Choroid plexus epithelial cell (primary cell): ENCODE measurements around the gene NUDT8.

Source experiments
- DNase-seq: peaks from one replicate; pipeline ENCODE4 v3.0.0-alpha.2; 2010; ENCODE audit warnings: low read depth
- H3K4me3 ChIP-seq: 2 replicates; pipeline ENCODE4 v1.5.1; 2011; ENCODE audit warnings: low read depth, mild to moderate bottlenecking, control low read depth, low read length, moderate library complexity
- TF ChIP-seq, protein P1 (sequence below): conservative IDR thresholded peaks from 2 replicates; pipeline ENCODE4 v1.5.1; 2011; ENCODE audit warnings: low read depth, mild to moderate bottlenecking, control low read depth, inconsistent platforms, low read length, moderate library complexity

Gene NUDT8

GRCh38 chr11:67613313-67613959, 16.3 kb downstream of the NUDT8 start:
- H3K4me3 ChIP-seq: no peak overlapping the region
- TF ChIP-seq, protein P1, sequence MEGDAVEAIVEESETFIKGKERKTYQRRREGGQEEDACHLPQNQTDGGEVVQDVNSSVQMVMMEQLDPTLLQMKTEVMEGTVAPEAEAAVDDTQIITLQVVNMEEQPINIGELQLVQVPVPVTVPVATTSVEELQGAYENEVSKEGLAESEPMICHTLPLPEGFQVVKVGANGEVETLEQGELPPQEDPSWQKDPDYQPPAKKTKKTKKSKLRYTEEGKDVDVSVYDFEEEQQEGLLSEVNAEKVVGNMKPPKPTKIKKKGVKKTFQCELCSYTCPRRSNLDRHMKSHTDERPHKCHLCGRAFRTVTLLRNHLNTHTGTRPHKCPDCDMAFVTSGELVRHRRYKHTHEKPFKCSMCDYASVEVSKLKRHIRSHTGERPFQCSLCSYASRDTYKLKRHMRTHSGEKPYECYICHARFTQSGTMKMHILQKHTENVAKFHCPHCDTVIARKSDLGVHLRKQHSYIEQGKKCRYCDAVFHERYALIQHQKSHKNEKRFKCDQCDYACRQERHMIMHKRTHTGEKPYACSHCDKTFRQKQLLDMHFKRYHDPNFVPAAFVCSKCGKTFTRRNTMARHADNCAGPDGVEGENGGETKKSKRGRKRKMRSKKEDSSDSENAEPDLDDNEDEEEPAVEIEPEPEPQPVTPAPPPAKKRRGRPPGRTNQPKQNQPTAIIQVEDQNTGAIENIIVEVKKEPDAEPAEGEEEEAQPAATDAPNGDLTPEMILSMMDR: no peak
- DNase-seq: no peak

GRCh38 chr11:67612751-67613150, 17.0 kb downstream of the NUDT8 start:
- DNase-seq: no peak
- no peak overlapping the region for H3K4me3 ChIP-seq
- TF ChIP-seq, protein P1: no peak

GRCh38 chr11:67611704-67612587, 17.8 kb downstream of the NUDT8 start:
- no peak for DNase-seq
- H3K4me3 ChIP-seq: no peak overlapping the region
- TF ChIP-seq, protein P1: no peak

DNA sequence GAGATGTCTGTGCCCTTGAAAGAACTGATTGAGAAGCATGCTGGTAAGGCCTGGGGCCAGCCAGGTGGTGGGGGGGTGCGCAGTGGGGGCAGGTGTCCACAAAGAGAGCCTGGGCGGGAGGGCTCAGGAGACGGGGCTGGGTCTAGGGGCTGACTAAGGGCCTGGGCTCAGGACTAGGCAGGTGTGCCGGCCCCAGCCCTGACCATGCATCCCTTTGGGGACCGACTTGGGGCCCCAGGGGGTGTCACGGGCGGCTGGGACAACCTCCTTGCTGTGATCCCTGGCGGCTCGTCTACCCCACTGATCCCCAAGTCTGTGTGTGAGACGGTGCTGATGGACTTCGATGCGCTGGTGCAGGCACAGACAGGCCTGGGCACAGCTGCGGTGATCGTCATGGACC, 18.6 kb downstream of the NUDT8 start:
- H3K4me3 ChIP-seq: no peak overlapping the region
- TF ChIP-seq, protein P1: no peak
- DNase-seq: no peak

GRCh38 chr11:67610302-67610868, 19.4 kb downstream of the NUDT8 start:
- H3K4me3 ChIP-seq: no peak overlapping the region
- TF ChIP-seq, protein P1: no peak
- DNase-seq: no peak

GRCh38 chr11:67609316-67609715, 20.4 kb downstream of the NUDT8 start:
- DNase-seq: no peak
- H3K4me3 ChIP-seq: no peak overlapping the region
- TF ChIP-seq, protein P1: no peak
